IPS DF 4.7 (cell line): Measurements from ENCODE around the gene ZNF675.
"Not testable (repeated sequence)": the region's sequence is repeated elsewhere in the genome, so short reads cannot be mapped to it uniquely, and the experiment has no call there.

Experiments used
- DNase-seq: peaks from one replicate; pipeline ENCODE4 v3.0.0-alpha.2; 2013; ENCODE audit warnings: low spot score; ENCODE audit errors: extremely low read depth

ZNF675 gene

DNA sequence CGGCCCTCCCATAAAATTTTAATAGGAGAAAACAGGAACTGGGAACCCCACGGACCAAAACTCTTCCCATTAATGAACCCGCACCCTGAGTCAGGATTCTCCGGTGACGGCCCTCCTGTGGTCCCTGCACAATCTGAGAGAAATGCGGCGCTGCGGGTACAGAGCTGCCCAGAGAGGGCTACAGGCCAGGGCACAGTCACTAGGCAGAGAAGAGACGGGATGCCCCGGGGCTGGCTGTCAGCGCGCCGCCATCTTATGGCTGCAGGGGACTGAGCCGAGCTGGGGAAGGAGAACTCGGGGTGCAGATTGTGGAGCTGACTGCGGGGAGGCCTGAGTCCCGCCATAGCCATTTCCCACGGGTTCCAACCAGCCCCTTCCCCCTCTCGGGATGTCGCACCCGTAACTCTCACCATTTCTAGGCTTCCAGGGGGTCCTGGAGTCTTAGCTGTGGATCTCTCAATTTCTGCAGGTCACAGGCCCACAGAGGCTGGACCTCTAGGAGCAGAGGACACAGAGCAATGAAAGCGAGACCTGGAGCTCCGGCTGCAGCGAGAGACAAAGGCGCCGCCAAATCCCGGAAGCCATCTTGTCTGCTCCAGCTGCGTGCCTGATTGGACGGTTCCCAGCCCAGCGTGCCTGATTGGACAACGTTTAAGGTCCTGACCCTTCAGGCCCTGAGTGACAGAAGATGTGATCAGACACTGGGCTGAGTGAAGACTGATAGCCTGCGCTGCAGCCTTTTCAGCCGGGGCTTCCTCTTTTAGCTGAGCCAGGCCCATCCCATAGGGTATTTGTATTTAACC is at the start of gene ZNF675:
Gene ZNF675, minus strand, starts transcription at position 592 of the 803 bp plus-strand sequence. Its CDS starts 179 bp downstream, at position 413.
- DNase-seq = no peak

DNA sequence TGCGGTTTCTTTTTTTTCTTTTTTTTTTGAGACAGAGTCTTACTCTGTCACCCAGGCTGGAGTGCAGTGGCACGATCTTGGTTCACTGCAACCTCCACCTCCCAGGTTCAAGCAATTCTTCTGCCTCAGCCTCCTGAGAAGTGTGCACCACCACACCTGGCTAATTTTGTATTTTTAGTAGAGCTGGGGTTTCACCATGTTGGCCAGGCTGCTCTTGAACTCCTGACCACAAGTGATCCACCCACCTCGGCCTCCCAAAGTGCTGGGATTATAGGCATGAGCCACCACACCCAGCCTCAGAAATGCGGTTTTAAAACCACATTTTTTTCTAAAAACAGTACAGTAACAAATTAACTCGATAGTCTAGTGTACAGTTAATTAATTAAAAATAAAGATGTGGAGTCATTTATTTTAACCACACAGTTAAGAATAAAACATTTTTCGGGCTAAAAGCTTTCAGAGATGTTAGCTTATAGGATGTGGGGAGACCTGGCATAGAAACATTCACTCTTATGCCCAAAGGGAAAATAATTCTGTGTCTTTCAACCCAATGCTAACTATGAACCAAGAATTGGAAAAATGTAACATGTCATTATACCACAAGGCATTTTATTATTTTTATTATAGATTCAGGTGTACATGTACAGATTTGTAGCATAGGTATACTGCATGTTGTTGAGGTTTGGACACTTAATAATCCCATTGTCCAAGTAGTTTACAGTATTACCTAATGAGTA is 43.9 kb upstream of the ZNF675 start:
- not testable (repeated sequence) for DNase-seq

DNA sequence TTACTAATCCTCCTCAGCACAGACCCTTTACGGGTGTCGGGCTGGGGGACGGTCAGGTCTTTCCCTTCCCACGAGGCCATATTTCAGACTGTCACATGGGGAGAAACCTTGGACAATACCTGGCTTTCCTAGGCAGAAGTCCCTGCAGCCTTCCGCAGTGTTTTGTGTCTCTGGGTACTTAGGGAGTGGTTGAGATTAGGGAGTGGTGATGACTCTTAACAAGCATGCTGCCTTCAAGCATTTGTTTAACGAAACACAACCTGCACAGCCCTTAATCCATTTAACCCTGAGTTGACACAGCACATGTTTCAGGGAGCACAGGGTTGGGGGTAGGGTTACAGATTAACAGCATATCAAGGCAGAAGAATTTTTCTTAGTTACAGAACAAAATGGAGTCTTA is 37.1 kb upstream of the ZNF675 start:
- DNase-seq = not testable (repeated sequence)

DNA sequence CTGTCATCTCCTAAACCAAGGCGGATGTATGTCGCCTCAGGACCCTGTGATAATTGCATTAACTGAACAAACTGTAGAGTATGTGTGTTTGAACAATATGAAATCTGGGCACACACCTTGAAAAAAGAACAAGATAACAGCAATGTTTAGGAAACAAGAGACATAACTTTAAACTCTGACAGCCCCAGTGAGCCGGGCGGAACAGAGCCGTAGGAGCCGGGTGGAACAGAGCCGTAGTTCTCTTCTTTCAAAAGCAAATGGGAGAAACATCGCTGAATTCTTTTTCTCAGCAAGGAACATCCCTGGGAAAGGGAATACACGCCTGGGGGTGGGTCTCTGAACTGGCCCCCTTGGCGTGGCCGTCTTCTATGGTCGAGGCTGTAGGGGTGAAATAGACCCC is 31.8 kb upstream of the ZNF675 start:
- no peak for DNase-seq

DNA sequence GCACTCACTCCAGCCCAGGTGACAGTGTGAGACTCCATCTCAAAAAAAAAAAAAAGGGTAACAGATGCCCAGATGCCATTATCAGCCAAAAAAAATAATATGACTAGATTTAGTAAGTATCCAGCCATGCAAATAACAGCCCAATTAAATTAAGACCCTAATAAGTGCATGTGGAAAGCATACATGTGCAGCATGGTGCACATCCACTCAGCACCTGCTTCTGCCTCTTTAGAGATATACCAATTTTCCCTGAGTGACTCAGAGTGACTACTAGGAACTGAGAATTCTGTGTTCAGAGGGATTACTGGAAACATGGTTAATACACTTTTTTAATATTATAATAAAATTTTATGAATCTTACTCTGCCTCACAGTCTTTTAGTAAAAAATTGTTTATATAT is 29.8 kb upstream of the ZNF675 start:
- no peak for DNase-seq

DNA sequence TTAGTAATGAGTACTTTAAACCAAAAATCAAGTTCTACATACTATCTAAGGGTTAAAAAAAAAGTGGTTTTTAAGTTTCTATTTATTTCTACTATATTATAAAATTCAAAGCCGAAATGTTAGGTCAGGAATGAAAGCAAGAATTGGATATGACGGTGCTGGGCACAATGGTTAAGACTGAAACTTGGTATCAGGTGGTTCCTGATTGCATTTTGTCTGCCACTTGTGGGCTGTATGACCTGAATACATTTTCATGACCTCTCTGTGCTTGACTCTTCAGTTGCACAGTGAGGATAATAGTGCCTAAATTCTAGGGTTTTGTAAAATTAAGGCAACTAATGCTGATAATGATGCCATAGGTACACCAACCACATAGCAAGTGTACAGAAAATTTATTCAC is 22.3 kb upstream of the ZNF675 start:
- DNase-seq = no peak

DNA sequence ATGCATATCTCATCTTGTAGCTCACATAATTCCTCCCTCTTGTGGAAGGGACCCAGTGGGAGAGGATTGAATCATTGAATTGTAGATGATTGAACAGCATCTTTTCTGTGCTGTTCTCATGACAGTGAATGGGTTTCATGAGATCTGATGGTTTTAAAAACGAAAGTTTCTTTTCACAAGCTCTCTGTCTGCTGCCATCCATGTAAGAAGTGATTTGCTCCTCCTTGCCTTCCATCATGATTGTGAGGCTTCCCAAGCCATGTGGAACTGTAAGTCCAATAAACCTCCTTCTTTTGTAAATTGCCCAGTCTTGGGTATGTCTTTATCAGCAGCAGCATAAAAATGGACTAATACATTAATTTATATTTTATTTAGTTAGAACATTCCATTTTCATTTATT is 19.6 kb upstream of the ZNF675 start:
- DNase-seq = no peak

DNA sequence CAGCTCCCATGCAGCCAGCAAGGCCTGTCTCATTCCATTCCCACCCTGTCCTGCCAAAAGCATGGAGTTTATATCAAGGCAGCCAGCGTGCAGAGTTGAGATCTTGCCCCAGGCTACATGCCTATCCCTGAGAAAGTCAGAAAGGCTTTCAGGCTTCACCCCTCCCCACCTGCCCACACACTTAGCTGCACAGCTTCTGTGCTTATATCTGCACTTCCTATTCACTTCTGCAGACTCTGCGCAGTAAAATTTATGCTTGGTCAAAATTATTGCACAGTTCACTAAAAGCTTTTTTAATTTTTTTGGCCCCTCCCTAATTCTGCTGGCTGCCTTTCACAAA is 12.5 kb upstream of the ZNF675 start:
- DNase-seq = no peak

DNA sequence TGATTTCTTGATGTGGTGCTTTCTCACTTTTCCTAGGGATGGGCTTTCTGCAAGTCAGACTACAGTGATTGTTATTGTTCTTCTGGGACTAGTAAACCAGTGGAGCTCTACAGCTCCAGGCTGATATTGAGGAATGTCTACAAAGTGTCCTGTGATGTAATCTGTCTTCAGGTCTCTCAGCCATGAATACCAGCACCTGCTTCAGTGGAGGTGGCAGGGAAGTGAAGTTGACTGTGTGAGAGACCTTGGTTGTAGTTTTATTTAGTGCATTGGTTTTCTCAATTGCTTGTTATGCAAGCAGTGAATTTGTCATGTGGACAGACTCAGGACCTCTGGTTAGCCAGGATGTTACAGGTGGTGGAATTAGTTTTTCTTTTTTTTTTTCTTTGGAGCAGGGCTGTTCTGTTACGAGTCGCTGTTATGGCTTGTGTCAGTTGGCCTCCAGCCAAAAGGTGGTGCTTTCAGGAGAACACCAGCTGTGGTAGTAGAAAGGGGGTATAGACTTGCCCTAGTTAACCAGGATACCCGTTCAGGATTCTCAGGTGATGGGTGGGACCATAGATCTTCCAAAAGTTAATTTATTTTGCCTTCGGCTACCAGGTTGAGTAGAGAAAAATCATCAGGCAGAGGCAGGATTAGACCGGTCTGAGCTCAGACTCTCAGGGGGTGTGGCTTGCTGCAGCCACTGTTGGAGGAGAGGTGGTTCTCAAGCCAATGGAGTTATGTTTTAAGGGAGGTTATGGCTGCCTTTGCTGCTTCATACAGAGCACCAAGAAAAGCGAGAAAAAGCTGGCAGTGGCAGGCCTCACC is 11.9 kb upstream of the ZNF675 start:
- no peak for DNase-seq

DNA sequence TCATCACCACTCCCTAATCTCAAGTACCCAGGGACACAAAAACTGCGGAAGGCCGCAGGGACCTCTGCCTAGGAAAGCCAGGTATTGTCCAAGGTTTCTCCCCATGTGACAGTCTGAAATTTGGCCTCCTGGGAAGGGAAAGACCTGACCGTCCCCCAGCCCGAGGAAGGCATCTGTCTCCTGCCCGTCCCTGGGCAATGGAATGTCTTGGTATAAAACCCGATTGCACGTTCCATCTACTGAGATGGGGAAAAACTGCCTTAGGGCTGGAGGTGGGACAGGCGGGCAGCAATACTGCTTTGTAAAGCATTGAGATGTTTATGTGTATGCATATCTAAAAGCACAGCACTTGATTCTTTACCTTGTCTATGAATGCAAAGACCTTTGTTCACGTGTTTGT is 5.9 kb upstream of the ZNF675 start:
- not testable (repeated sequence) for DNase-seq

DNA sequence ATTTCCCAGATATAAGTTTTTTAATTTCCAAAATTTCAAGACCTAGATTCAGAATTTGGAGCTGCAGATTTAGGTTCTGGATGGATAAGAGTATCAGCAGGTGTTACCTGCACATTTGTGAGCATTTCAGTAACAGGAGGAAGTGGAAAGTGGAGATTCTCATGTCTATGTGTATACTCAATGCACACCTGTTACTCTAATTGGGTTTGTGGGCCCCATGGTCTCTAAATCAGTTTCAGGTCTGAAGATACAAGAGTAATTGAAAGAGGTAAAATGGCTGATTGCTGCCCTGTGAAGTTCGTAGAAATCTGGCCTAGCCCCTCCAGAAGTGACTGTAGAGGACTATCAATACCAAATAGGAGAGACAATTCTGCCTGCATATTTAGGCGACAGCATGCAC is 13.9 kb downstream of the ZNF675 start:
- DNase-seq = no peak

DNA sequence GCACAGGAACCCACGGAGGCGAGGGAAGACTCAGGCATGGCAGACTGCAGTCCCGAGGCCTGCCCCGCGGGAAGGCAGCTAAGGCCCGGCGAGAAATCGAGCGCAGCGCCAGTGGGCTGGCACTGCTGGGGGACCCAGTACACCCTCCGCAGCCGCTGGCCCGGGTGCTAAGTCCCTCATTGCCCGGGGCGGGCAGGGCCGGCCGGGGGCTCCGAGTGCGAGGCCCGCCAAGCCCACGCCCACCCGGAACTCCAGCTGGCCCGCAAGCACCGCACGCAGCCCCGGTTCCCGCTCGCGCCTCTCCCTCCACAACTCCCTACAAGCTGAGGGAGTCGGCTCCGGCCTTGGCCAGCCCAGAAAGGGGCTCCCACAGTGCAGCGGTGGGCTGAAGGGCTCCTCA is 18.4 kb downstream of the ZNF675 start:
- DNase-seq = not testable (repeated sequence)

DNA sequence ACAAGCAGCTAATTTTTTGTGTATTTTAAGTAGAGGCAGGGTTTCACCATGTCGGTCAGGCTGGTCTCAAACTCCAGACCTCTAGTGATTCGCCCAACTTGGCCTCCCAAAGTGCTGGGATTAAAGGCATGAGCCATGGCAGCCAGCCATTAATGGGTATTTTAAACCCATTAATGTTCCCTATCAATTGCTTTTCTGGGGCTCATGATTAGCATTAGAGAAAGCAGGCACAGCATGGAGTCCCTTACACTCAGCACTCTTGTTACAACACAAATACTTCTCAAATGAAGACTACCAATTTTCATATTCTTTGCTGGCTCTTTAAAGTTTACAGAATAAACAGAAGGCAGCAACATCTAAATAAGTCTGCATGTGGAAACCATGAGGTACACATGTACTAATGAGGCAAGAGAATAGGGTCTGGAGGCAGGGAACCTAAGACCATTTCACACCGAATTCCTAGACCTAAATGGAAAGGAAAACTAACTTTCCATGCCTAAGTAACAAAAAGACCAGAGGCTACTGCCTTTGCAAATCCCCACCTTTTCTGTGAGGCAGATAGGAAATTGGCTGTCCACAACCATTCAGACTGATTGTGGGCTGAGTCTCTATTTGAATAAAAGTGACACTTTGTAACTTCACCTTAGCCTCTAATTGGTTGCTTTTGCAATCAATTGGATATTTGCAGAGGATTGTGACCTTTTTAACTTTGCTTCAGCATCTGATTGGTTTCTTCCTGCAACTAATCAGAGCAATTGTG is 21.2 kb downstream of the ZNF675 start:
- peak; percentile 16 for DNase-seq

DNA sequence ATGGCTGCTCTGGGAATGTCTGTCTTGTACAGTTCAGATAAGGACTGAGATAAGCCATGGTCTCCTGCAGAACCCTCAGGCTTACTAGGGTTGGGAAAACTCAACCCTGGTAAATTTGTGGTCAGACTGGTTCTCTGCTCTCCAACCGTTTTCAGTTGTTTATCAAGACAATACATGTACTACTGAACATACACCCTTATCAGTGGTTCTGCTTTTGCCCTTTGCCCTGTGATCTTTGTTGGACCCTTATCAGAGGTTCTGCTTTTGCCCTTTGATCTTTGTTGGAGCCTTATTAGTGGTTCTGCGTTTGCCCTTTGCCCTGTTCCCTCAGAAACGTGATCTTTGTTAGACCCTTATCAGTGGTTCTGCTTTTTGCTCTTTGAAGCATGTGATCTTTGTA is 37.2 kb downstream of the ZNF675 start:
- DNase-seq = not testable (repeated sequence)
